ENCODE results near the gene FTCDNL1. TPM values are rescaled to one million over a fixed set of nuclear protein-coding genes. Genes with fewer than 3 reads are reported as not detected.

FTCDNL1 gene
- total and polyA plus RNA-seq, 2 of the 13 experiments (the other 11 are each of a cell fraction or from before 2014, with no cell fraction given) = 0.98 to 1.4 TPM

- TF ChIP-seq ZBTB40 (IDR thresholded peaks at IDR 0.05) (peak; percentile 29; the same call in 1 of the 2 replicates), ZBTB40 (CRISPR knock-in tag; IDR thresholded peaks at IDR 0.05) (no peak), MAFK (conservative IDR thresholded peaks at IDR 0.05 in 1 of 2, IDR thresholded peaks at IDR 0.05 in 1 of 2; ENCODE audit: low read length in 2 of 2) (peak; percentile 43 to 59; a peak in 3 of 4 replicates), RARG (CRISPR knock-in tag; IDR thresholded peaks at IDR 0.05; ENCODE audit: low read depth) (no peak), MAFF (IDR thresholded peaks at IDR 0.05; ENCODE audit: low read depth, low read length) (peak; percentile 67)
Observed at GRCh38 chr2:199716807-199717586, 134.0 kb downstream of the FTCDNL1 start (continued).
